GM18868 (cell line): Measurements from ENCODE around the gene RHOBTB3.

ENCODE experiments used
- ATAC-seq: cut with Tn5 transposase; IDR thresholded peaks from one replicate; pipeline ENCODE4 v1.9.1; 2021; ENCODE audit warnings: mild to moderate bottlenecking, moderate library complexity; ENCODE audit not compliant: unreplicated experiment

The RHOBTB3 gene

DNA sequence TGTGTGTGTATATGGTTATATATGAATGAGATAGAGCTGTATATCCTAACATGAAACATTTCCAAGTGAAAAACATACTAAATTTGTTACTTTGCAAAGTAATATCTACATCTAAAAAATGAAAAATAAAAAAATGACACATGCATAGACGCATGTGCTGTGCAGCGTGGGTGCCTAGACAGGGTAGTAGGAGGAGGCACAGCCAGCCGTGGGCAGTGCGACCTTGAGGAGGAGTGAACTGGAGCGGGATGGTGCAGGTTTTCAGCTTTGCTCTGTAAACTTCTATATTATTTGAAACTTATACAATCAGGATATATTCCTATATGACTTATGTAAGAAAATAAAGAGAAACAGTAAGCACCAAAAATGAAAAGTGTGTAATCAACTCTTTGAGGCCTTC is 106.4 kb downstream of the RHOBTB3 start:
- ATAC-seq, result no peak

DNA sequence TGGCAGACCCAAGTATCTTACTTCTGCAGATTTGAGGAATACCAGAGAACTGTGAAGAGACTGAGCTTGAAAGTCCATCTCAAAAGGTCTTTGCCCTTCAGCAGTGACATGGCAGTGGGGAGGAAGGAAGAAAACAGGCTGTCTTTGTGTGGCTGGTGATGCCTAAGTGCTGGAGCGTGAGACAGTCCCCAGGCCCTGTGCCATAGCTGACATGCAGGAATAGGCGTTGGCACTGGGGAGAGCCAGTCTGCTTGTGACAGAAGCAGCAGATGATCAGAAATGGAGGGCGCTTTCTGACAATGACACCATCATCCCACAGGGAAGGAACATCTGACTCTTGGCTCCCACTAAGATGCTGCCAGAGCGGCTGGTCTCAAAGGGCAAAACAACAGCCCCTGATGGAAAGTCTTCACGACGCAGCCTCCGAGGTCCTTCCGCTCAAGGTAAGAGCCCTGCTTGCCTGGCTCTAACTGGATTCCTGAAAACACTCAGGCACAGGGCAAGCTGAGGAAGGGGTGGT is 106.9 kb downstream of the RHOBTB3 start:
- ATAC-seq, result no peak

DNA sequence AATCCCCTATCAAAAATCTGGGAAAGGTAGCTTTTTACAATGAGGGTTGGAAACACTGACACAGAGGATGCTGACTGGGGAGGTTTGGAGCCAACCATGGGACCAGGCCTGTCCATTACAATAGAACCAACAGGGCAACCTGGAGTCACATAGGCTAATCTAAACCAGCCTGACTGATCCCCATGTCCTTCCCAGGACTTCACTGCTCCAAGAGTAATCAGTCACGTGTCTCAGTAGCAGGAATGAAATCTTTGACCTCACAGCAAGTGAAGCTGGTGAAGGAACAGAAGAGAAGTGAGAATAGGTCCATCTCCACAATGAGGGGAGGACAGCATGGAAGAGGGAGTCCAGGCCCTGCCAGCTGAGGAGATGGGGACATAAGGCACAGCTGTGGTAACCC is 107.4 kb downstream of the RHOBTB3 start:
- ATAC-seq, result no peak

DNA sequence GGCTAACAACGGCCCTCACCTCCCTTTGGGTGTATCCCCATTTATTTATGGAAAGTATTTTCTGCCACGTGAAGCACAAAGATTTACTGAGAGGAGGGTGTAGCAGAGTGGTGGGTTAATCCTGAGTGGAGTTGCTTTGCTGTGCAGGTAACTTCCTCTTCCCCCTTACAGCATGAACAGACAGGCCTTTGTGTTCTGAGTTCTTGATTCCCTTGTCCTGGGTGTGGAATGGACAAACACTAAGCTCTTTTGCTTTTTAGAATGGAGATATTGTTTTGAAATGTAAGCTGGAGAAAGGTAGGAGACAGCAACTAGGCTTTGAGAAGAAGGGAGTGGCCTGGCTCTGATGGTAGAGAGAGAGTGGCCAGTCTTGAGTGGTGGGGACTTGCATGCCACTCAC is 108.5 kb downstream of the RHOBTB3 start:
- ATAC-seq, result no peak

DNA sequence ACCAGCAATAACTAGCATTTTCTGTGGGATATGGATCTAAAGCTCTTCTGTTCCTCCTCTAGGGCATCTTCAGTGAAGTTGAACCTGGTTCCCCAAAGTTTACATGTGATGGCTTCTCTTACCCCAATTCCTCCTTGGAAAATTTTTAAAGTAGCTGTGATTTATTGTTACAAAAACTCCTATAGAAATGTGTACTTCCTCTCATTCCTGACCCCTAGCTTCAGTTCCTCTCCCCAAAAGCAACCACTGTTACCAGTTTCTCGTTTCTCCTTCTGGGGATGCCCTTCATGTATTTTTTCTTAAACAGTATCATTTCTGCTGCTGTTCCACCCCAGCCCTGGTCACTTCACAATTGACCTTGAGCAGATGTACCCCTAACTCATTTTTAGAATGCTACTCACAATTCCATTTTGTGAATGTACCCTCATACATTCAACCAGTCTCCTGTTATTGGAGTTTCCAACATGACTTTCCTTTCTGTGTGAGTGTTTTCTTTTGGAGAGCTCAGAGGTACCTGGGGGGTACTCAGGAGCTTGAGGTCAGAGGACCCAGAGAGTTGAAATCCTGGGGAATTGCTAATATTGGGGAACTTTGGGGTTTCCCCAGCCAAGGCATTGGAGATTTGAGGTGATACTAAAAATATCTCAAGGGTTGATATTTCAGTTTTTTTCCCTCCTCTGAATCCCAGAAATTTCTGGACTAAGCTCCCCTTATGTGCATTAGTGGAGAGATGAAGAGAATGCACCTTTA is 110.0 kb downstream of the RHOBTB3 start:
- no peak for ATAC-seq

DNA sequence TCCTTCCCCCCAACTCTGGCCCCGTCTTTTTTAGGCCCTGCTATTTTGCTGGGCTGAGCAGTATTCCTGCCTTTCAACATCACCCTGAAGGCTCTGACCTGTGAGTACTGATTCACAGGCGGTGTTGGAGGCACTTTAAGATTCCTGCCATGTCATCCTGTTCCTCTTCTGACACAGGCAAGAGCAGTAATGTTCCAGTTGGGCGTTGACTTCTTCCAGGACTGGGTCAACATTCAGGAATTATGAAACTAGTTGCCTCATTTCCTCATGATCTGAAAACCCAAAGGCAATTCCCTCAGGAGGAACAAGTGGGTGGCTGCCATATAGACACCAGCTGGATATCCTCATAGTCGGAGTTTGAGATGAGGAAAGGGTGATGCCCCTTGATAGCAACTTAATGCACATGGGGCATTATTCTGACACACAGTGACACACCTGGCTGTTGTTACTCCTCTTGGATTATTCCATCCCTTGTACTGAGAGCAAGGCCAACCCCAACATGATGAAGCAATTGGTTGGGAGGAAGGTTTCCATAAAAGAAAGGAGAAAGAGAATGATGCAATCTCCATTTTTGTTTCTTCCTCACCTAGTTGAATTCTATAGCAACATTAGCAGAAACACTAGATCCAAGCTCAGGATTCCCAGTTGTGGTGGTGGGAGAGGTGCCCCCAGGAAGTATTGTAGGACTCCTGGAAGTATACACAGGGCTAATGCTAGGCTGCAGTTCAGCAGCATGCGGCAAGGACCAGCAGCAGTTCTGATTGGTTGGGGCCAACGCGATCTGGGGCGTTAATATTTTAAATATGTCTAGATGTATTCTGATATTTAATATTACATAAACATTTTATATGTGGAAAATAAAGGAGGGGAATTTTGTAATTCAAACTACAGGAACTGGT is 111.0 kb downstream of the RHOBTB3 start:
- ATAC-seq, result no peak

DNA sequence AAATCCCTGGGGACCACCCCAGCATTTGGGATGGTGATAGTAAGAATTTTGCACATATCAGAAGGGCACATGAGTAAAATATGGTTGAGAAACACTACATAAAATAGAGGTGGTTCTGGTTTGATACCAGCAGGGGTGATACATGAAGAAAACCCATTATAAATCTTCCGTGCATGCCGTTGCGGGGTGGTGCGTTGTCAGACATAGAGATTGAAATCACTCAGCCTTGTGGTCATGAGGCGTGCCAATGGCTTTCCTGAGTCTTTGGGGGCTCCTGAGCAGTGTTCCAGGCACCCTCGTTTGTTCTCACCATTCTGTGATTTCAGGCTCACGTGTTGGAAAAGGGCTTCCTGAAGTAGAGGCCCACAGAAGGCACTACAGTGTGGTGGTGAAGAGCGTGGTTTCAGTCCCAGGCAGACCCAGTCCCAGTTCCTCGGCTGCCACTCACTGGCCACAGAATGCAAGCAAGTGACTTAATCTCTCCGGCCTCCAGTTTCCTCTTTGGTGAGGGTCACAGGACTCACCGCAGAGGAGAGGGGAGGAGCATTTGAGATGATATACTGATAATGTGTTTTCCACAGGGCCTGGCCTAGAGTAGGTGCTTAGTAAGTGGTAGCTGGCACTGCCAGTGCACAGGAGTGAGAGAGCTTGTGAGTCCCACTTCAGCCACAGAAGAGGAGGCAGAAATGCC is 111.9 kb downstream of the RHOBTB3 start:
- ATAC-seq, result peak; percentile 93

DNA sequence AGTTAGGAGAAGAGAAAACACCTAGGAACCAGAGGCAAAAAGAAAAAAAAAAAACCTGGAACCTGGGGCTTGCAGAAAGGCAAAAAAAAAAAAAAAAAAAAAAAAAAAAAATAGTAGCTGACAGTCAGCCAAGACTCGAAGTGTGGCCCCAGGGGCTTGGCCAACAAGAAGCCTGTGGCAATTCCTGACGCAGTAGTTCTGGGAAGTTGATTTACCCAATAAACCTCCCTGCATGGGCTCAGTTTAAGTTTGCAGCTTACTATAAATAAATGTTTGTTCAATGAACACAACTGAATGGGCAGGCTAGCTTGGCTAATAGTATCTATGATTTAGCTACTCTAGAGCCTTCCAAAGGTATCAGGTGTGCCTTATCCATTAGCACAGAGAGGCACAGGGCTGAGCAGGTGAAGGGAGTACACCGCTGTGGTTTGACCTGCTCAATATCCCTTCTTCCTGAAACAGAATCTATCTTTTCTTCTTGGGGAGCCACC is 112.6 kb downstream of the RHOBTB3 start:
- ATAC-seq, result no peak

DNA sequence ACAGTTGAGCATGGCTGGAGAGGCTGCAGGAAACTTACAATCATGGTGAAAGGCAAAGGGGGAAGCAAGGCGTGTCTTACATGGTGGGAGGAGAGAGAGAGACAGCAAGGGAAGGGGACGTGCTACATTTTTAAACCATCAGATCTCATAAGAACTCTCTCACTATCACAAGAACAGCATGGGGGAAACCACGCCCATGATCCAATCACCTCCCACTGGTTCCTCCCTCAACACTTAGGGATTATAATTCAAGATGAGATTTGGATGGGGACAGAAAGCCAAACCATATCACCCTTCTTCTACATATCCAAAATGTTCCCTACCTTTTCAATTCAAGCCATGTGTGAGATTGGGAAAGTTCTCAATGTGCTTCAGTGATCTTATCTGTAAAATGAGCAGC is 114.3 kb downstream of the RHOBTB3 start:
- ATAC-seq, result no peak
